Fibroblast of villous mesenchyme (primary cell): ENCODE data around the gene MAD1L1. TPM values are rescaled to one million over a fixed set of nuclear protein-coding genes. Genes with fewer than 3 reads are reported as not detected.

Experiments used
- DNase-seq: peaks from one replicate; pipeline ENCODE4 v3.0.0-alpha.2; 2010; ENCODE audit warnings: low read depth
- H3K4me3 ChIP-seq: 2 replicates; pipeline ENCODE4 v1.5.1; 2011; ENCODE audit warnings: low read depth, mild to moderate bottlenecking, low read length
- total RNA-seq: library from RNA; depleted of rRNA; stranded (reverse); fragments of >200 nt; gene quantifications from 2 replicates; pipeline ENCODE4 v1.2.3, GENCODE V29; 2012
- TF ChIP-seq, protein P1 (sequence below): IDR thresholded peaks from 2 replicates; pipeline ENCODE4 v1.5.1; 2012; ENCODE audit warnings: low read depth, mild to moderate bottlenecking, low read length; ENCODE audit not compliant: insufficient read depth

Gene MAD1L1
- total RNA-seq, 1 donor: 43.6 TPM

DNA sequence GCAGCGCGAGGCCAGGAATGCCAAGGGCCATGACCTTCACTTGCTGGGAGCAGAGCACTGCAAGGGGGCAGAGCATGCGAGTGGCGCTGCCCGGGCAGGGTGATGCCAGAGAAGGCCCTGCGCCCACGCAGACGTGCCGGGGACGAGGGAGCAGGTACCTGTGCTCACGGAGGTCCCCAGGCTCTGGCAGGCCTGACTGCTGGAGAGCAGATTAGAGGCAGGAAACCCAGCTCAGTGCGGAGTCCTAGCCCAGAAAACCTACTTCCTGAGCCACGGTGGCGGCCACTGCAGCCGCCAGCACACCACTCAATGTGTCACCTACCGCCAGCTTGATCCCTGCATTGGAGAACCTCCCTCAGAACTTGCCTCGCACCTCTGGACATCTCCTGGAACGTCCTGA lies 148.4 kb downstream of the MAD1L1 start:
- TF ChIP-seq, protein P1, sequence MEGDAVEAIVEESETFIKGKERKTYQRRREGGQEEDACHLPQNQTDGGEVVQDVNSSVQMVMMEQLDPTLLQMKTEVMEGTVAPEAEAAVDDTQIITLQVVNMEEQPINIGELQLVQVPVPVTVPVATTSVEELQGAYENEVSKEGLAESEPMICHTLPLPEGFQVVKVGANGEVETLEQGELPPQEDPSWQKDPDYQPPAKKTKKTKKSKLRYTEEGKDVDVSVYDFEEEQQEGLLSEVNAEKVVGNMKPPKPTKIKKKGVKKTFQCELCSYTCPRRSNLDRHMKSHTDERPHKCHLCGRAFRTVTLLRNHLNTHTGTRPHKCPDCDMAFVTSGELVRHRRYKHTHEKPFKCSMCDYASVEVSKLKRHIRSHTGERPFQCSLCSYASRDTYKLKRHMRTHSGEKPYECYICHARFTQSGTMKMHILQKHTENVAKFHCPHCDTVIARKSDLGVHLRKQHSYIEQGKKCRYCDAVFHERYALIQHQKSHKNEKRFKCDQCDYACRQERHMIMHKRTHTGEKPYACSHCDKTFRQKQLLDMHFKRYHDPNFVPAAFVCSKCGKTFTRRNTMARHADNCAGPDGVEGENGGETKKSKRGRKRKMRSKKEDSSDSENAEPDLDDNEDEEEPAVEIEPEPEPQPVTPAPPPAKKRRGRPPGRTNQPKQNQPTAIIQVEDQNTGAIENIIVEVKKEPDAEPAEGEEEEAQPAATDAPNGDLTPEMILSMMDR: no peak
- no peak overlapping the region for H3K4me3 ChIP-seq

DNA sequence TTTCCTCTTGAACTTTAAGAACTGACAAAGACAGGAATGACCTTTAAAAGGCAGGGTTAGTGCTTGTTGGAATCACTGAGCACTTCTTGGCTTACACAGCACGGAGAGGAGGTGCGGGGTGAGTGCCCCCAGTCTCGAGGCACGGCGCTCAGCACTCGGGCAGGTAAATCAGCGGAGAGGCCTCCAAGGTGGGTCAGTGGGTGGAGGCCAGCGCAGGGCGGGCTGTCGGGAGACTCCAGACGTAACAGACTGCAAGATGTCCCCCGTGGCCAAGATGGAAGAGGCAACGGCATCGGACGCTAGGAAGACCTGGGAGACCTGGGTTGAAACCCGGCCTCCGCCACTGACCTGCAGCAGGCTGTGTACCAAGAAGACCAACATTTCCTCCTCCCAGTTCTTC lies 149.4 kb downstream of the MAD1L1 start:
- no peak overlapping the region for H3K4me3 ChIP-seq
- TF ChIP-seq, protein P1: no peak
- DNase-seq: no peak

More for the DNA sequence above, 148.4 kb downstream of the MAD1L1 start:
- no peak for DNase-seq

DNA sequence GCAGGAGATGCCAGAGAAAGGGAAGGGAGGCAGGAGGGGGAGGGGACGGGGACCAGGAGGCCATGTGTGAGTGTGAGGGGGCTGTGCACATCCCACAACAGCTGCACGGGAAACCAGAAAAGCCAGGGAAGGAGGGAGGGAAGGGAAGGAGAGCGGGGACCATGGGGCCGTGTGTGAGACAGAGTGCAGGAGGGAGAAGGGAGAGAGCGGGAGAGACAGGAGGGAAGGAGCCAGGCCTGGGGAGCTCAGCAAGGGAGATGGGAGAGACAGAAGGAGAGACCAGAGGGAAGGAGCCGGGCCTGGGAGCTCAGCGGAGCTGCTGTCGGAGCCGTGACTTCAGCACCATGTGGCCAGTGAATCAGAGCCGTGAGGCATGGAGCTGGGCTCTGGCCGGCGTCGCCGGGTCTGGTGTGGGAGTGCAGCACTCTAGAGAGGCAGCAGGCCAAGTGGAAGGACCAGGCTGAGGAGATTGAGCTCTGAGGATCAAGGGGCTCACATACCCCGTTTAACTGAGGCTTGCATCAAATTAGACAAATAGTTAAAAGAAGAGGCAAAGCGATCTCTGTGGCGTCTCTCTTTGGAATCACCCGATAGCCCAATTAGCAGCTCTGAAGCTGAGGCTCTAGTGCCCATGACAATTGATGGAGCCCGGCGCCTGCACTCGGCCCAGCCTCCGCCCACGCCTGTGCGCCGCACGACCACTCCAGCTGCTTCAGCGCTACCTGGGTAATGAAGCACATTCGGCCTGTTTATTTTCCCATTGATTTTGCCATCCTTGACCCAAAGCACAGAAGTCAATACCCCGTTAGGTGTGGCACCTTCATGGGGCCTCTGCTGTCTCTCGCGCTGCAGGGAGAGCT lies 150.4 kb downstream of the MAD1L1 start:
- TF ChIP-seq, protein P1: no peak
- H3K4me3 ChIP-seq: no peak overlapping the region
- peak; percentile 81 for DNase-seq

DNA sequence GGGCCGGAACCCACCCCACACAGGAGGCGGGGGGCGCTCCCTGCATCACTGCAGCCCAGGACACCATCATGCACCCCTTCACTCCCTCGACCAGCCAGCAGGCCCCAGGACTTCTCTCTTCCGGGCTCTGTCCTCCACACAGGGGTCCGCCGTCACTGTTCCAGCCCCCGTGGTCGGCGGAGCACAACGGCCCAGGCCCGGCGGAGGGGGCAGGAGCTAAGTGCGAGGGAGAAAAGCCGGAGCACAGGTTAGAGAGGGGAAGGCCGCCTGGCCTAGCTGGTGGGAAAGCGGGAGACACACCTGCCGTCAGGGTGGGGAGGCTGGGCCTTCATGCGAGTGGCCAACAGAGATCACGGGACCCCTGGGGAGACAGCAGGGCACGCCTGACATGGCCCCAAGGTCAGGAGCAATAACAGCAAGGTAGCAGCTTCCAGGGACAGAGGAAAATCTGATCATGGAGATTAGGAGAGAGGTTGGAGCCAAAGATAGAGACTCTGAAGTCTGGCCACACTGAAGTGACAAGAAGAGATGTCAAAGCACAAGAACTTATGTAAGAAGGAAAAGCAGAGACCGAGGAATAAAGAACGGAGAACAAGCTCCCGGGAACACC lies 151.1 kb downstream of the MAD1L1 start:
- TF ChIP-seq, protein P1: no peak
- no peak overlapping the region for H3K4me3 ChIP-seq
- no peak for DNase-seq

DNA sequence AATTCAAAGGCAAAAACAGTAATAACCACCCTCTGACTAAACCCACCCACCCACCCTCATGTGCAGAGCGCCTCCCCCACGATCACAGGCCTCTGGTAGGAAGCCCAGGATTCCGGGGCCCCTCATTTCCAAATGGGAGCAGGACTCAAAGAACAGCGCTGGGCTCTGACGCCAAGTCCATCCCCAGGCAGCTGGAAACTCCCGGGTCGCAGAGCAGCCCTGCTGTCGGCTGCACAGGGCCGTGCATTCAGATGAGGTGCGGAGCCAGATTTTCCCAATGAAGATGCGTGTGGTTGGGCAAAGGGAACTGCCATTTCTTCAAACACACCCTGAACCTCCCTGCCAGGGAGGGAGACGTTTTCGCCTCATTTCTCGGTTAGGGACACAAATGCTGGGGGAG lies 152.3 kb downstream of the MAD1L1 start:
- no peak for DNase-seq
- no peak overlapping the region for H3K4me3 ChIP-seq
- TF ChIP-seq, protein P1: no peak

DNA sequence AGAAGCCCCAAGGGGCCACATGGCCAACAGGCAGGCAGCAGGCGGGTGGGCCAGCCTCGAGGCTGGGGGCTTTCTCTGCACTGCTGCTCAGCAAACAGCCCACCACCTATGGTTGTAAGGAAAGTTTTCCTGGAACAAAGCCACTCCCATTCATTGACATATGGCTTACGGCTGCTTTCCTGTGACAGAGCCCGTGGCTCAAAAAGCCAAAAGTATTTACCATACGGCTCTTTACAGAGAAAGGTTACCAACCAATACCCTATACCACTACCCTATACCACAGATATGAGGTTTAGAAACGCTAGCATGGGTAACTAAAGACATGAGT lies 152.7 kb downstream of the MAD1L1 start:
- DNase-seq: no peak
- TF ChIP-seq, protein P1: no peak
- H3K4me3 ChIP-seq: no peak overlapping the region
